ENCODE data around the gene ANKRD55. TPM values are rescaled to one million over a fixed set of nuclear protein-coding genes. Genes with fewer than 3 reads are reported as not detected.

ANKRD55 gene
- total RNA-seq, 2 donors from 2014 or later: 0.27 to 0.29 TPM

DNA sequence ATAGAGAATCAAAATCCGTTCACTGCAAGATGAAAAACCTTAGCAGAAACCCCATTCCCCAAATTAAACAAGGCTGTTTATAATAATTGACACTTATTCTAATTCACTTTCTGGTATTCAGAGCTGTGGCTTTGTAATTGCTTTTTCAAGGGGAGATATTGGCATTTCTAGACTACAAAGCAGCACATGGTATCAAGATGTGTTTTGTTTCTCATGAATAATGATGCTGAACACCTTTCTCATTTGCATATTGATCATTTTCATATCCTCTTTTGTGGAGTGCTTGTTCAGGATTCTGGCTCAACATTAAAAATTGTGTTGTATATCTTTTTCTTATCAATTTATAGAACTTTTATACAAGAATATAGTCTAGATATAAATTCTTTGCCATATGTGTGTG, 22.4 kb upstream of the ANKRD55 start:
- H3K27me3 Mint-ChIP-seq (ENCODE audit: insufficient read depth): peaks cover 2% of the 10 kb centered on the region

GRCh38 chr5:56253924-56254323, 20.8 kb upstream of the ANKRD55 start:
- TF ChIP-seq CTCF (conservative IDR thresholded peaks at IDR 0.05): no peak
- Histone ChIP-seq H3K4me1 (ENCODE audit: control insufficient read depth, insufficient read depth, low read length) (no peaks in the 10 kb centered on the region), H3K9ac (ENCODE audit: extremely low read depth, low read length, poor library complexity, severe bottlenecking) (no peak overlapping the region), H3K27ac (ENCODE audit: low read depth, low read length) (no peak overlapping the region), H3K4me3 (ENCODE audit: low read length) (no peak overlapping the region), H3K36me3 (ENCODE audit: control insufficient read depth, insufficient read depth, low read length) (no peaks in the 10 kb centered on the region), H3K9me3 (ENCODE audit: control insufficient read depth, low read length) (peaks cover 5% of the 10 kb centered on the region), H3K27me3 (ENCODE audit: control insufficient read depth, insufficient read depth, low read length, poor library complexity, severe bottlenecking) (no peaks in the 10 kb centered on the region)
- peaks cover 2% of the 10 kb centered on the region for H3K27me3 Mint-ChIP-seq (ENCODE audit: insufficient read depth)
- H3K4me1 Mint-ChIP-seq: no peaks in the 10 kb centered on the region
- WGBS, 2 experiments (ENCODE audit: insufficient coverage in 1 of 2, insufficient read length in 1 of 2): 89 to 90% methylated on average over 4 to 6 of the region's 6 CpGs
- peaks cover 16% of the 10 kb centered on the region for H3K9me3 Mint-ChIP-seq
- no peak overlapping the region for H3K4me3 Mint-ChIP-seq
- DNase-seq: no peak
- no peaks in the 10 kb centered on the region for H3K36me3 Mint-ChIP-seq (ENCODE audit: low read depth)
- no peak overlapping the region for H3K27ac Mint-ChIP-seq

More for the DNA sequence above, 22.4 kb upstream of the ANKRD55 start:
- Mint-ChIP-seq H3K4me3 (no peak overlapping the region), H3K9me3 (peaks cover 9% of the 10 kb centered on the region), H3K36me3 (ENCODE audit: low read depth) (no peaks in the 10 kb centered on the region), H3K27ac (no peak overlapping the region), H3K4me1 (no peaks in the 10 kb centered on the region)
- no peaks in the 10 kb centered on the region for H3K36me3 ChIP-seq (ENCODE audit: control insufficient read depth, insufficient read depth, low read length)
- peaks cover 6% of the 10 kb centered on the region for H3K9me3 ChIP-seq (ENCODE audit: control insufficient read depth, low read length)
- H3K27ac ChIP-seq (ENCODE audit: low read depth, low read length): no peak overlapping the region
- DNase-seq: no peak
- WGBS, 2 experiments (ENCODE audit: insufficient coverage in 1 of 2, insufficient read length in 1 of 2): 100% methylated on average over 1 of the region's 1 CpG; no CpG with 5 or more reads in 1 of the 2 experiments
- H3K9ac ChIP-seq (ENCODE audit: extremely low read depth, low read length, poor library complexity, severe bottlenecking): no peak overlapping the region
- H3K27me3 ChIP-seq (ENCODE audit: control insufficient read depth, insufficient read depth, low read length, poor library complexity, severe bottlenecking): no peaks in the 10 kb centered on the region
- H3K4me3 ChIP-seq (ENCODE audit: low read length): no peak overlapping the region
- H3K4me1 ChIP-seq (ENCODE audit: control insufficient read depth, insufficient read depth, low read length): no peaks in the 10 kb centered on the region
- TF ChIP-seq CTCF (conservative IDR thresholded peaks at IDR 0.05): no peak

DNA sequence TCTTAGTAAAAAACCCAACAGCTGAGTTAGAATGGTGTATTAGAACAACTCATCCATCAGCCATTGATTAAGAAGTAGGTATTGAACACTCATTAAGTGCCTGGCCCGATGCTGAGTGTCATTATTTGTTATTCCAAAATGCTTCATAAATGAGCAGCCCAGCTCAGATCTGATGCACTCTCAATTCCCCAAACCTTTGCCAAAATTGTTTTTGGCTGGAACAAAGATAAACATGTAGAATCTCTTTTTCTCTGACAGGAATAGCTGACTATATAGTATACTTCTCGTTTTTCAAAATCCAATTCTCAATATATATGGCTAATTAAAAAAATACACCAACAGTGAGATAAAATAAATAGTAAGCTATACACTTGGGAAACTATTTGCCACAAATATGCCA, 20.0 kb upstream of the ANKRD55 start:
- H3K4me3 Mint-ChIP-seq: no peak overlapping the region
- Histone ChIP-seq H3K9ac (ENCODE audit: extremely low read depth, low read length, poor library complexity, severe bottlenecking) (no peak overlapping the region), H3K36me3 (ENCODE audit: control insufficient read depth, insufficient read depth, low read length) (no peaks in the 10 kb centered on the region), H3K27me3 (ENCODE audit: control insufficient read depth, insufficient read depth, low read length, poor library complexity, severe bottlenecking) (no peaks in the 10 kb centered on the region), H3K4me1 (ENCODE audit: control insufficient read depth, insufficient read depth, low read length) (no peaks in the 10 kb centered on the region), H3K27ac (ENCODE audit: low read depth, low read length) (no peak overlapping the region), H3K9me3 (ENCODE audit: control insufficient read depth, low read length) (peaks cover 9% of the 10 kb centered on the region), H3K4me3 (ENCODE audit: low read length) (no peak overlapping the region)
- TF ChIP-seq CTCF (conservative IDR thresholded peaks at IDR 0.05): no peak
- H3K9me3 Mint-ChIP-seq: peaks cover 16% of the 10 kb centered on the region
- no peak overlapping the region for H3K27ac Mint-ChIP-seq
- DNase-seq: no peak
- WGBS, 2 experiments (ENCODE audit: insufficient coverage in 1 of 2, insufficient read length in 1 of 2): 94 to 100% methylated on average over 1 of the region's 2 CpGs
- no peaks in the 10 kb centered on the region for H3K27me3 Mint-ChIP-seq (ENCODE audit: insufficient read depth)
- no peaks in the 10 kb centered on the region for H3K36me3 Mint-ChIP-seq (ENCODE audit: low read depth)
- no peaks in the 10 kb centered on the region for H3K4me1 Mint-ChIP-seq

Measured in endodermal cell (in vitro differentiated cells).